DND-41 (cell line): ENCODE data around the gene IQCH.

ENCODE experiments used
- ATAC-seq: fragments of 200-7000 bp; cut with Tn5 transposase; 3 replicates; pipeline ENCODE4 v1.9.1; 2021; ENCODE audit warnings: low read depth; ENCODE audit not compliant: insufficient read depth
- DNase-seq: peaks from one replicate; pipeline ENCODE4 v3.0.0-alpha.2; 2020
- H2AFZ ChIP-seq: 2 replicates; pipeline ENCODE4 v1.6.0; 2012; ENCODE audit warnings: low read depth, low read length
- H3K27ac ChIP-seq: 2 replicates; pipeline ENCODE4 v1.5.1; 2012; ENCODE audit warnings: low read length, inconsistent platforms
- H3K27me3 ChIP-seq: fragments of 200-600 bp; sonication (generic); 2 replicates; pipeline ENCODE4 v1.6.0; 2012; ENCODE audit warnings: low read length, mild to moderate bottlenecking, inconsistent platforms; ENCODE audit not compliant: insufficient read depth, poor library complexity
- H3K36me3 ChIP-seq: 2 replicates; pipeline ENCODE4 v1.5.1; 2012; ENCODE audit warnings: low read length, inconsistent platforms; ENCODE audit not compliant: insufficient read depth
- H3K4me1 ChIP-seq: 2 replicates; pipeline ENCODE4 v1.5.1; 2012; ENCODE audit warnings: mild to moderate bottlenecking, low read length; ENCODE audit not compliant: insufficient read depth
- H3K4me2 ChIP-seq: 2 replicates; pipeline ENCODE4 v1.6.0; 2012; ENCODE audit warnings: mild to moderate bottlenecking, moderate library complexity, low read length, inconsistent platforms; ENCODE audit not compliant: insufficient read depth
- H3K4me3 ChIP-seq, 2 experiments: fragments of 200-600 bp in 1 of 2; shearing (Covaris generic) in 1 of 2; 2 replicates each; pipeline ENCODE4 v1.5.1; 2012 to 2016; ENCODE audit warnings: inconsistent platforms in 2 of 2, low read length in 2 of 2, mild to moderate bottlenecking in 2 of 2, low read depth in 1 of 2, moderate library complexity in 1 of 2
- H3K79me2 ChIP-seq: 2 replicates; pipeline ENCODE4 v1.6.0; 2012; ENCODE audit warnings: low read length, inconsistent platforms; ENCODE audit not compliant: insufficient read depth
- H3K9ac ChIP-seq: 2 replicates; pipeline ENCODE4 v1.6.0; 2012; ENCODE audit warnings: low read depth, mild to moderate bottlenecking, inconsistent platforms, low read length, moderate library complexity
- H3K9me3 ChIP-seq: 2 replicates; pipeline ENCODE4 v1.5.1; 2012; ENCODE audit warnings: low read length, moderate library complexity, mild to moderate bottlenecking, inconsistent platforms; ENCODE audit not compliant: insufficient read depth, severe bottlenecking
- H4K20me1 ChIP-seq: 2 replicates; pipeline ENCODE4 v1.6.0; 2012; ENCODE audit warnings: low read length; ENCODE audit not compliant: insufficient read depth
- EZH2 ChIP-seq: IDR thresholded peaks from 3 replicates; pipeline ENCODE4 v1.6.1; 2012; ENCODE audit warnings: borderline replicate concordance, low read depth, mild to moderate bottlenecking, moderate library complexity, low read length, inconsistent platforms; ENCODE audit not compliant: severe bottlenecking
- TF ChIP-seq, protein P1 (sequence below): IDR thresholded peaks from 2 replicates; pipeline ENCODE4 v1.5.1; 2012; ENCODE audit warnings: borderline replicate concordance, low read length, moderate library complexity, mild to moderate bottlenecking; ENCODE audit not compliant: poor library complexity, severe bottlenecking; ENCODE audit errors: extremely low read depth

The IQCH gene

DNA sequence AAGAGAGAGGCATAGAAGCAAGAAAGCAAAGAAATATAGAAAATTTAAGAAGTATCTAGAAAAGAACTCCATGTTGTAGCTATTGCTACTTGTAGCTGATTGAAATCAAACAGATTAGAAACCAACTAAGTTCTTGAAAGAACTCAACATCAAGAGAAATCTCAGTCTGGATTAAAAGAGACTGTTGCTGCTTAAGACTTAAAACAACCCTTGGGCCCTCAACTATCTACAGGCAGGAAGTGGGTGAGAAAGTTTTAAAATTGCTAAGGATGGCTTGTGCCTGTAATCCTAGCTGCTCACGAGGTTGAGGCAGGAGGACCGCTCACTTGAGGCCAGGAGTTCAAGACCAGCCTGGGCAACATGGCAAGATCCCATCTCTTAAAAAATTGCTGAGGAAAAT, 227.1 kb downstream of the IQCH start:
- Histone ChIP-seq H3K4me2 (no peak overlapping the region), H3K27me3 (no peaks in the 10 kb centered on the region), H3K4me3 (no peak overlapping the region), H3K4me1 (no peaks in the 10 kb centered on the region), H3K79me2 (no peaks in the 10 kb centered on the region), H2AFZ (no peak overlapping the region), H3K9me3 (no peaks in the 10 kb centered on the region), H3K27ac (no peak overlapping the region), H3K36me3 (no peaks in the 10 kb centered on the region), H4K20me1 (no peaks in the 10 kb centered on the region), H3K9ac (no peak overlapping the region)
- no peak for ATAC-seq
- DNase-seq: no peak
- TF ChIP-seq, protein P1, sequence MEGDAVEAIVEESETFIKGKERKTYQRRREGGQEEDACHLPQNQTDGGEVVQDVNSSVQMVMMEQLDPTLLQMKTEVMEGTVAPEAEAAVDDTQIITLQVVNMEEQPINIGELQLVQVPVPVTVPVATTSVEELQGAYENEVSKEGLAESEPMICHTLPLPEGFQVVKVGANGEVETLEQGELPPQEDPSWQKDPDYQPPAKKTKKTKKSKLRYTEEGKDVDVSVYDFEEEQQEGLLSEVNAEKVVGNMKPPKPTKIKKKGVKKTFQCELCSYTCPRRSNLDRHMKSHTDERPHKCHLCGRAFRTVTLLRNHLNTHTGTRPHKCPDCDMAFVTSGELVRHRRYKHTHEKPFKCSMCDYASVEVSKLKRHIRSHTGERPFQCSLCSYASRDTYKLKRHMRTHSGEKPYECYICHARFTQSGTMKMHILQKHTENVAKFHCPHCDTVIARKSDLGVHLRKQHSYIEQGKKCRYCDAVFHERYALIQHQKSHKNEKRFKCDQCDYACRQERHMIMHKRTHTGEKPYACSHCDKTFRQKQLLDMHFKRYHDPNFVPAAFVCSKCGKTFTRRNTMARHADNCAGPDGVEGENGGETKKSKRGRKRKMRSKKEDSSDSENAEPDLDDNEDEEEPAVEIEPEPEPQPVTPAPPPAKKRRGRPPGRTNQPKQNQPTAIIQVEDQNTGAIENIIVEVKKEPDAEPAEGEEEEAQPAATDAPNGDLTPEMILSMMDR: no peak
- no peak for TF ChIP-seq EZH2

DNA sequence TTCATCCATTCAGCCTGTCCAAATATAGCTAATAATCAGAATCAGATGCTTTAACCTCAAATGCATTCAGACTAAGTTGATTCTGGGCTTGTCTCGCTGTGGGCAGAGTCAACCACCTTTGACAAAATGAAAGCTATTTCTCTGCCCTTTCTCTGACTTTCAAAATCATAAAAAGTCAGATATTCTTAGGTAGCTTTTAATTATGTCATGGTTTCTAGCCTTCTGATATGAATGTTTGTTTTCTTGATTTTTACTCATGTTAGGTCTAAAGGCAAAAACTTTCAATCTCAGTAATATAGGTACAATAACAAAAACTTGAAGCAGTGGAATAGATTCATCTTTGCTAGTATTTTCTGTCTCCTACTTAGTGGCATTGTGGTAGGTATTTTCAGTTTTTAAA, 241.0 kb downstream of the IQCH start:
- no peaks in the 10 kb centered on the region for H4K20me1 ChIP-seq
- H3K36me3 ChIP-seq: no peaks in the 10 kb centered on the region
- H2AFZ ChIP-seq: no peak overlapping the region
- H3K9ac ChIP-seq: no peak overlapping the region
- H3K9me3 ChIP-seq: no peaks in the 10 kb centered on the region
- ATAC-seq: no peak
- DNase-seq: no peak
- H3K4me1 ChIP-seq: no peaks in the 10 kb centered on the region
- no peak for TF ChIP-seq EZH2
- TF ChIP-seq, protein P1: no peak
- no peak overlapping the region for H3K4me3 ChIP-seq
- H3K27ac ChIP-seq: no peak overlapping the region
- H3K79me2 ChIP-seq: no peaks in the 10 kb centered on the region
- no peaks in the 10 kb centered on the region for H3K27me3 ChIP-seq
- H3K4me2 ChIP-seq: no peak overlapping the region

DNA sequence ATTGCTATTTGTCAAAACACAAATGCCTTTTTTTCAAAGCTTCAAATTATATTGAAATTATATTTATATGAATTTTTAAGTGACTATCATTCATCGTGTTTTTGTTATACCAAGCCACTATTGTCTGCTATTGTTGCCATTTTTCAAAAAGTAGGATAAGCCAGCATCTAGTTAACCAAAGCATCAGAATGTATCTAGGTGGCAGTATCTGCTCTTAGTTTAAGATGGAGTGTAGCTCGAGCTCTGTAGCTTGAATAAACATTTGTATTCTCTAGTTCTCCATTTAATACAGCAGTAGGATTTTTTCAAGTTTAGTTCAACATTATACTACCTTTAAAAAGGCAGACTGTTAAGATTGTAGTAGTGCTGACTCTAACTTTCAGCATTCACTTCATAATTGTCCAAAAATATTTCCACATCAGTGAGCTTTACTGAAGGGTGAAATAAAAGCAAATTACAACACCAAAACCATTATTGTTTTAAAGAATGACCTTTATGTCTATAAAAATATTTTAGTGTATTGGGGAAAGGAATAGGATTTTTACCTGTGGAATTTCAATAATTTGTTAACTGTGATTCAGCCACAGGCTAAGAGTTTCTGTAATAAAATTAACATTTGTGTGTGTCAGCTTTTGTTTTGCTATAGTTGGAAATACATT, 246.7 kb downstream of the IQCH start:
- H2AFZ ChIP-seq: no peak overlapping the region
- ATAC-seq: no peak
- H3K4me3 ChIP-seq: no peak overlapping the region
- no peaks in the 10 kb centered on the region for H3K9me3 ChIP-seq
- TF ChIP-seq, protein P1: peak; percentile 27
- TF ChIP-seq EZH2: no peak
- H3K4me2 ChIP-seq: no peak overlapping the region
- H3K79me2 ChIP-seq: no peaks in the 10 kb centered on the region
- no peaks in the 10 kb centered on the region for H3K4me1 ChIP-seq
- H3K27ac ChIP-seq: no peak overlapping the region
- H4K20me1 ChIP-seq: no peaks in the 10 kb centered on the region
- no peaks in the 10 kb centered on the region for H3K27me3 ChIP-seq
- no peak for DNase-seq
- no peaks in the 10 kb centered on the region for H3K36me3 ChIP-seq
- H3K9ac ChIP-seq: no peak overlapping the region
